Dedifferentiated amniotic fluid mesenchymal stem cell (primary cell): ENCODE results near the gene ARHGEF37.

ENCODE experiments used
- DNase-seq: peaks from one replicate; pipeline ENCODE4 v3.0.0-alpha.2; 2016; ENCODE audit errors: extremely low spot score

Gene ARHGEF37

GRCh38 chr5:149674686-149675085, 93.4 kb downstream of the ARHGEF37 start:
- no peak for DNase-seq

GRCh38 chr5:149675610-149676201, 94.4 kb downstream of the ARHGEF37 start:
- no peak for DNase-seq

GRCh38 chr5:149677731-149678130, 96.4 kb downstream of the ARHGEF37 start:
- no peak for DNase-seq

- no peak for DNase-seq
Observed at GRCh38 chr5:149679876-149680809, 98.8 kb downstream of the ARHGEF37 start.

- DNase-seq, result no peak
Observed at GRCh38 chr5:149680810-149681221, 99.5 kb downstream of the ARHGEF37 start.

GRCh38 chr5:149681252-149681651, 100.0 kb downstream of the ARHGEF37 start:
- DNase-seq, result no peak

GRCh38 chr5:149681922-149682321, 100.6 kb downstream of the ARHGEF37 start:
- DNase-seq, result no peak

GRCh38 chr5:149682532-149683075, 101.3 kb downstream of the ARHGEF37 start:
- no peak for DNase-seq

GRCh38 chr5:149683964-149684363, 102.7 kb downstream of the ARHGEF37 start:
- no peak for DNase-seq

- DNase-seq, result no peak
Observed at GRCh38 chr5:149684371-149684770, 103.1 kb downstream of the ARHGEF37 start.
